HepG2 (cell line): Measurements from ENCODE around the gene JMJD7.

Source experiments
- ATF1 ChIP-seq: IDR thresholded peaks from 2 replicates; pipeline ENCODE4 v1.6.1; 2016; ENCODE audit warnings: mild to moderate bottlenecking, control low read depth
- CAMTA2 ChIP-seq: sonication (generic); formaldehyde crosslinking; IDR thresholded peaks from 2 replicates; pipeline ENCODE4 v1.4.0; 2020; ENCODE audit warnings: mild to moderate bottlenecking, missing genetic modification reagents, borderline replicate concordance
- CTCF ChIP-seq: sonication (generic); formaldehyde crosslinking; IDR thresholded peaks from 2 replicates; pipeline ENCODE4 v1.5.0; 2020; ENCODE audit warnings: mild to moderate bottlenecking, missing genetic modification reagents, moderate library complexity
- ESRRA ChIP-seq: sonication (generic); formaldehyde crosslinking; IDR thresholded peaks from 2 replicates; pipeline ENCODE4 v1.5.1; 2020; ENCODE audit warnings: mild to moderate bottlenecking, low read depth, missing genetic modification reagents
- EZH2 ChIP-seq: conservative IDR thresholded peaks from 2 replicates; pipeline ENCODE4 v1.6.1; 2012; ENCODE audit warnings: mild to moderate bottlenecking, low read depth, low read length, moderate library complexity
- FOSL1 ChIP-seq: sonication (generic); formaldehyde crosslinking; IDR thresholded peaks from 2 replicates; pipeline ENCODE4 v1.9.0; 2021; ENCODE audit warnings: missing genetic modification reagents, borderline replicate concordance
- HNF4A ChIP-seq: sonication (generic); formaldehyde crosslinking; IDR thresholded peaks from 2 replicates; pipeline ENCODE4 v1.4.0; 2020; ENCODE audit warnings: missing genetic modification reagents
- MEIS1 ChIP-seq: sonication (generic); formaldehyde crosslinking; IDR thresholded peaks from 2 replicates; pipeline ENCODE4 v1.9.0; 2021; ENCODE audit warnings: mild to moderate bottlenecking, missing genetic modification reagents, moderate library complexity, borderline replicate concordance
- NFE2L1 ChIP-seq: sonication (generic); formaldehyde crosslinking; IDR thresholded peaks from 2 replicates; pipeline ENCODE4 v1.4.0; 2020; ENCODE audit warnings: missing genetic modification reagents, mild to moderate bottlenecking, borderline replicate concordance
- RELA ChIP-seq: sonication (generic); formaldehyde crosslinking; IDR thresholded peaks from 2 replicates; pipeline ENCODE4 v1.4.0; 2020; ENCODE audit warnings: missing genetic modification reagents
- SRF ChIP-seq: IDR thresholded peaks from 2 replicates; pipeline ENCODE4 v1.6.1; 2011; ENCODE audit warnings: mild to moderate bottlenecking, low read depth, low read length, moderate library complexity
- SRSF9 ChIP-seq: fragments of 200-400 bp; formaldehyde crosslinking; IDR thresholded peaks from 2 replicates; pipeline ENCODE4 v1.6.1; 2018; ENCODE audit warnings: borderline replicate concordance, mild to moderate bottlenecking, low read depth, low read length; ENCODE audit not compliant: insufficient read depth, poor library complexity, severe bottlenecking
- TAF1 ChIP-seq: sonication (generic); formaldehyde crosslinking; IDR thresholded peaks from 2 replicates; pipeline ENCODE4 v1.4.0; 2020; ENCODE audit warnings: missing genetic modification reagents
- ZNF263 ChIP-seq: sonication (generic); formaldehyde crosslinking; IDR thresholded peaks from 2 replicates; pipeline ENCODE4 v1.4.0; 2020; ENCODE audit warnings: missing genetic modification reagents

GRCh38 chr15:41823502-41823901 lies 4.4 kb upstream of the JMJD7 start:
- TF ChIP-seq ESRRA (CRISPR knock-in tag) (no peak), RELA (no peak), EZH2 (no peak), HNF4A (CRISPR knock-in tag) (no peak), FOSL1 (CRISPR knock-in tag) (no peak), CAMTA2 (CRISPR knock-in tag) (no peak), MEIS1 (CRISPR knock-in tag) (no peak), SRSF9 (no peak), CTCF (CRISPR knock-in tag) (no peak), ATF1 (CRISPR knock-in tag) (no peak), SRF (no peak), ZNF263 (no peak), NFE2L1 (no peak), TAF1 (CRISPR knock-in tag) (no peak)
